Measurements from ENCODE around the gene TRPM7.
"Not testable (repeated sequence)": the region's sequence is repeated elsewhere in the genome, so short reads cannot be mapped to it uniquely, and the experiment has no call there.

The TRPM7 gene

GRCh38 chr15:50622361-50622943, 64.1 kb downstream of the TRPM7 start:
- POLR2A ChIA-PET (ENCODE audit: low non-redundant PET); H3K27ac ChIP-seq: not testable (repeated sequence)
- CTCF ChIA-PET = interaction anchor here (0.6 to 1.1 kb wide), 5 partner anchors 12 to 259 kb away, joined by 3 to 6 read pairs (median 4); no protein-coding TSS in a partner anchor
- DNase-seq (ENCODE audit: low spot score) = peak; percentile 27
- TF ChIP-seq CTCF (conservative IDR thresholded peaks at IDR 0.05; ENCODE audit: low read depth) = peak; percentile 62

GRCh38 chr15:50616960-50617359, 69.6 kb downstream of the TRPM7 start:
- CTCF ChIA-PET; H3K27ac ChIP-seq; DNase-seq (ENCODE audit: low spot score); POLR2A ChIA-PET (ENCODE audit: low non-redundant PET): not testable (repeated sequence)

GRCh38 chr15:50616554-50616953, 70.0 kb downstream of the TRPM7 start:
- CTCF ChIA-PET; DNase-seq (ENCODE audit: low spot score); POLR2A ChIA-PET (ENCODE audit: low non-redundant PET); H3K27ac ChIP-seq: not testable (repeated sequence)

- DNase-seq (ENCODE audit: low spot score) = no peak
- ChIA-PET POLR2A (ENCODE audit: low non-redundant PET) (no interaction called here), CTCF (no interaction called here)
- no peak for TF ChIP-seq CTCF (conservative IDR thresholded peaks at IDR 0.05; ENCODE audit: low read depth)
- no peak overlapping the region for H3K27ac ChIP-seq
These were observed 73.0 kb downstream of the TRPM7 start for GRCh38 chr15:50613600-50613999.

GRCh38 chr15:50607129-50607528, 79.5 kb downstream of the TRPM7 start:
- CTCF ChIA-PET = interaction anchor here (0.6 kb wide), 1 partner anchor 119 kb away, joined by 4 read pairs; no protein-coding TSS in a partner anchor
- no peak for TF ChIP-seq CTCF (conservative IDR thresholded peaks at IDR 0.05; ENCODE audit: low read depth)
- no peak overlapping the region for H3K27ac ChIP-seq
- no peak for DNase-seq (ENCODE audit: low spot score)
- POLR2A ChIA-PET (ENCODE audit: low non-redundant PET) = no interaction called here

- no peak for DNase-seq (ENCODE audit: low spot score)
- no peak overlapping the region for H3K27ac ChIP-seq
- TF ChIP-seq CTCF (conservative IDR thresholded peaks at IDR 0.05; ENCODE audit: low read depth) = no peak
- ChIA-PET CTCF (no interaction called here), POLR2A (ENCODE audit: low non-redundant PET) (no interaction called here)
These were observed 81.1 kb downstream of the TRPM7 start for GRCh38 chr15:50605462-50605861.

GRCh38 chr15:50602028-50602427, 84.6 kb downstream of the TRPM7 start:
- H3K27ac ChIP-seq; POLR2A ChIA-PET (ENCODE audit: low non-redundant PET); DNase-seq (ENCODE audit: low spot score); CTCF ChIA-PET: not testable (repeated sequence)

- no peak overlapping the region for H3K27ac ChIP-seq
- no peak for TF ChIP-seq CTCF (conservative IDR thresholded peaks at IDR 0.05; ENCODE audit: low read depth)
- POLR2A ChIA-PET (ENCODE audit: low non-redundant PET) = no interaction called here
- CTCF ChIA-PET = interaction anchor here (0.7 kb wide), 1 partner anchor 103 kb away, joined by 3 read pairs; no protein-coding TSS in a partner anchor
- DNase-seq (ENCODE audit: low spot score) = no peak
These were observed 92.3 kb downstream of the TRPM7 start for GRCh38 chr15:50594311-50594710.

Data from RWPE1 (cell line).